Ishikawa (cell line): ENCODE results near the gene TCFL5.

Experiments
- CEBPB ChIP-seq: IDR thresholded peaks from 2 replicates; pipeline ENCODE4 v1.6.1; 2012
- CREB1 ChIP-seq: IDR thresholded peaks from 2 replicates; pipeline ENCODE4 v1.6.1; 2012; ENCODE audit warnings: low read depth
- EGR1 ChIP-seq: IDR thresholded peaks from 2 replicates; pipeline ENCODE4 v1.6.1; 2012
- EP300 ChIP-seq: IDR thresholded peaks from 2 replicates; pipeline ENCODE4 v1.6.1; 2012; ENCODE audit warnings: borderline replicate concordance
- FOXM1 ChIP-seq: IDR thresholded peaks from 2 replicates; pipeline ENCODE4 v1.6.1; 2012; ENCODE audit warnings: low read depth, borderline replicate concordance
- NFIC ChIP-seq: IDR thresholded peaks from 2 replicates; pipeline ENCODE4 v1.6.1; 2012
- RAD21 ChIP-seq: IDR thresholded peaks from 2 replicates; pipeline ENCODE4 v1.6.1; 2012; ENCODE audit warnings: low read depth
- TAF1 ChIP-seq: IDR thresholded peaks from 2 replicates; pipeline ENCODE4 v1.6.1; 2012; ENCODE audit warnings: low read depth, mild to moderate bottlenecking
- TCF12 ChIP-seq: IDR thresholded peaks from 2 replicates; pipeline ENCODE4 v1.6.1; 2012; ENCODE audit warnings: low read depth
- TEAD4 ChIP-seq: IDR thresholded peaks from 2 replicates; pipeline ENCODE4 v1.6.1; 2012
- YY1 ChIP-seq: IDR thresholded peaks from 2 replicates; pipeline ENCODE4 v1.6.1; 2012; ENCODE audit warnings: low read depth
- ZBTB7A ChIP-seq: IDR thresholded peaks from 2 replicates; pipeline ENCODE4 v1.6.1; 2012; ENCODE audit warnings: low read depth
- TF ChIP-seq, protein P1 (sequence below): IDR thresholded peaks from 2 replicates; pipeline ENCODE4 v1.6.1; 2012
- TF ChIP-seq, protein P2 (sequence below): IDR thresholded peaks from 2 replicates; pipeline ENCODE4 v1.6.1; 2012; ENCODE audit warnings: low read depth, mild to moderate bottlenecking
- TF ChIP-seq, protein P3 (sequence below): IDR thresholded peaks from 2 replicates; pipeline ENCODE4 v1.6.1; 2012

TCFL5 gene

DNA sequence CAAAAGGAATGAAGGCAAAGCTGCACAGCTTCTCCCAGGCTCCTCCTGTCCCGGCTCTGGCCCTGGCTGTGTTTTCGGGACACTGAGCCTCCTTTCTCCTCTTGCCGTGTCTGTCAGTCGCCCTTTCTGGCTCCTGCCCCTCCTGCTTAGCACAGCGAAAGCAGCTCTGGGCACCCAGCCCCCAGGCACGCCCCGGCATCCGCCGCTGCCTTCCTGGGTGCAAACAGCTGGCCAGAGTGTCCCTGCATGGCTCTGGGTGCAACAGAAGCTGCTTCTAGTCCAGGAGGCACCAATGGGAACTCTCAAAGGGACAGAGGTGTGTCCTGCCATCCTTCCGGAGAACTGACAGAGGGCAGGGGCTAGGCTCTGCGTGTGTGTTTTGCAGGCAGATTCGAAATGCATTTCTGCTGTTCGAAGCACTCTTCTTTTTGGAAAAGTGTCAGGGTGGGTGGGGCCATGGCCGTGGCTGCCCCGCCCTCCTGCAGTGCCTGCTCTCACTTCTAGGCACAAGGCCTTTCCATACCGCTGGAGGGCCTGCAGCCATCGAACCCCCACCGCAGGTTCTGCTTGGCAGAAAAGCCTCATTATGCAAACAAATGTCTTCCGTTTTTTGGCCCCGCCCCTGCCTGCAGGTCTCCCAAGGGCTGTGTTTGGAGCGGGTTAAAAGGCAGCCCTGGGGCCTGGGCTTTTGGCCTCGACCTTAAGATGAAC, 29.3 kb downstream of the TCFL5 start:
- TF ChIP-seq CEBPB (no peak), EP300 (no peak), YY1 (no peak)
- TF ChIP-seq, protein P1, sequence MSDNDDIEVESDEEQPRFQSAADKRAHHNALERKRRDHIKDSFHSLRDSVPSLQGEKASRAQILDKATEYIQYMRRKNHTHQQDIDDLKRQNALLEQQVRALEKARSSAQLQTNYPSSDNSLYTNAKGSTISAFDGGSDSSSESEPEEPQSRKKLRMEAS, result no peak

DNA sequence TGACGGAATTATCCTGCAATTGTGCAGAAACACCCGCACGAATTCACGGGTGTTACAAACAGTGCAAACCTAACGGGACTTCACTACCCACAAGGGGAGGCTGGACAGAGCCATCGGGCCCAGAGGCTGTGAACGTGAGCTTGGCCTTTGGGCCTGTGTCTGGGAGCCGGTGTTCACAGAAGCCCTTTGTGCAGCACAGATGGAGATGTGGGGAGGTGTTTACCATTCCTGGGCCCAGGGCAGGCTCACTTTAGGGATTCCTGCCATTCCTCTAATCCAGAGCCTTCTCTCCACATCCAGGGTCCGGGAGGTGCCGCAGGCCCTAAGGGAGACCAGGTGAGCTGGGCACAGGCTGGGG, 29.8 kb downstream of the TCFL5 start:
- TF ChIP-seq, protein P2, sequence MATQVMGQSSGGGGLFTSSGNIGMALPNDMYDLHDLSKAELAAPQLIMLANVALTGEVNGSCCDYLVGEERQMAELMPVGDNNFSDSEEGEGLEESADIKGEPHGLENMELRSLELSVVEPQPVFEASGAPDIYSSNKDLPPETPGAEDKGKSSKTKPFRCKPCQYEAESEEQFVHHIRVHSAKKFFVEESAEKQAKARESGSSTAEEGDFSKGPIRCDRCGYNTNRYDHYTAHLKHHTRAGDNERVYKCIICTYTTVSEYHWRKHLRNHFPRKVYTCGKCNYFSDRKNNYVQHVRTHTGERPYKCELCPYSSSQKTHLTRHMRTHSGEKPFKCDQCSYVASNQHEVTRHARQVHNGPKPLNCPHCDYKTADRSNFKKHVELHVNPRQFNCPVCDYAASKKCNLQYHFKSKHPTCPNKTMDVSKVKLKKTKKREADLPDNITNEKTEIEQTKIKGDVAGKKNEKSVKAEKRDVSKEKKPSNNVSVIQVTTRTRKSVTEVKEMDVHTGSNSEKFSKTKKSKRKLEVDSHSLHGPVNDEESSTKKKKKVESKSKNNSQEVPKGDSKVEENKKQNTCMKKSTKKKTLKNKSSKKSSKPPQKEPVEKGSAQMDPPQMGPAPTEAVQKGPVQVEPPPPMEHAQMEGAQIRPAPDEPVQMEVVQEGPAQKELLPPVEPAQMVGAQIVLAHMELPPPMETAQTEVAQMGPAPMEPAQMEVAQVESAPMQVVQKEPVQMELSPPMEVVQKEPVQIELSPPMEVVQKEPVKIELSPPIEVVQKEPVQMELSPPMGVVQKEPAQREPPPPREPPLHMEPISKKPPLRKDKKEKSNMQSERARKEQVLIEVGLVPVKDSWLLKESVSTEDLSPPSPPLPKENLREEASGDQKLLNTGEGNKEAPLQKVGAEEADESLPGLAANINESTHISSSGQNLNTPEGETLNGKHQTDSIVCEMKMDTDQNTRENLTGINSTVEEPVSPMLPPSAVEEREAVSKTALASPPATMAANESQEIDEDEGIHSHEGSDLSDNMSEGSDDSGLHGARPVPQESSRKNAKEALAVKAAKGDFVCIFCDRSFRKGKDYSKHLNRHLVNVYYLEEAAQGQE, result no peak
- TF ChIP-seq TEAD4, result no peak
- no peak for TF ChIP-seq CREB1
- TF ChIP-seq ZBTB7A, result no peak
- TF ChIP-seq, protein P3, sequence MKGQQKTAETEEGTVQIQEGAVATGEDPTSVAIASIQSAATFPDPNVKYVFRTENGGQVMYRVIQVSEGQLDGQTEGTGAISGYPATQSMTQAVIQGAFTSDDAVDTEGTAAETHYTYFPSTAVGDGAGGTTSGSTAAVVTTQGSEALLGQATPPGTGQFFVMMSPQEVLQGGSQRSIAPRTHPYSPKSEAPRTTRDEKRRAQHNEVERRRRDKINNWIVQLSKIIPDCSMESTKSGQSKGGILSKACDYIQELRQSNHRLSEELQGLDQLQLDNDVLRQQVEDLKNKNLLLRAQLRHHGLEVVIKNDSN, result no peak
- TF ChIP-seq FOXM1, result no peak
- TF ChIP-seq EGR1, result no peak

DNA sequence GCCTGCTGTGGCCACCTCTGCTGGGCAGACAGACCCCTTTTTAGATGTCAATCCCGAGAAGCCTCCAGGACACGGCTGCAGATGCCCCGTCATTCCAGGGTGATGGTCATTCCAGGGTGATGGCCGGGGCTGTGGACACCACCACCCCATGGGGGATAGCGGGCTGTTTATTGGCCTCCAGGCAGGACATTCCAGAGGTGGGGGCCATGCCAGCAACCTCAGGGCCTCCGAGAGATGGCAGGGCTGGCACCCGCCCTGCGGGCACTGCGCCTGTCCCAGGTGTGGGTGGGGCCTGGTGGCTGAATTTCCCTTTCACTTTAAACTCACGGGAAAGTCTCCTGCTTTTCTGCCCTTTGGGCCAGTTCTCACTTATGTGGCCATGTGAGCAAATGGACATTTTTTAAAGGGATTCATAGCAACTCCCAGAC, 30.2 kb downstream of the TCFL5 start:
- TF ChIP-seq RAD21, result no peak

DNA sequence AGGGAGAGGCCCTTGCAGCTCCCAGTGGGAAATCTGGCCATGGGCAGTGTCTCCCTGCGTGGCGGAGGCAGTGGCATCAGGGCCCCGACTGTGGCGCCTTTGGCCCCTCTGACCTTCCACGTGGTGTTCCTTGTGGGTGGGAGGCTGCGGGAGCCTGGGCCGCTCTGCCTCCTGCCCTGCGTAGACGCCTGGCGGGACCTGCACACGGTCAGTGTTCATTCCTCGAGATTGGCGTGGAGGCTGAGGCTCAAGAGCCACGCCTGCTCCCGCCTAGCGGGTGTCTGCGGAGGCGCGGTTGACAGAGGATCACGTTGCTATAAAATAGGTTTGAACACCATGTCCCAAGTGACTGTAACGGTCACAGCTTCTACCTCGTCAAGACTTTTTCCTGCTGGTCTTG, 30.8 kb downstream of the TCFL5 start:
- TF ChIP-seq TEAD4 (no peak), ZBTB7A (no peak), CREB1 (no peak)

DNA sequence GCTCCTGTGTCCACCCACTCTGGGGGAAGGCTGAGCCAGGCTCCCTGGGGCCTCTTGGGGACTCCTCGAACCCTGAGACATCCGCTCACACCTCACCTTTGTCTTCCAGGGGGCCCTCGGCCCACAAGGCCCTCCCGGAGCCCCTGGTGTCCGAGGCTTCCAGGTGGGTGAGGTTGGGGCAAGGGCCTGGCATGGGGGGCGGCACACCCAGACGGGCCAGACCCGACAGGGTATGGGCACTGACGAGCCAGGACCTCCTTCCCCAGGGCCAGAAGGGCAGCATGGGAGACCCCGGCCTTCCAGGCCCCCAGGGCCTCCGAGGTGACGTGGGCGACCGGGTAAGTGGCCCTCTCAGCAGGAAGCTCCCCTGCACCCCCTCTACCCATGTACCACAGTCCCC, 31.4 kb downstream of the TCFL5 start:
- TF ChIP-seq TCF12 (no peak), FOXM1 (no peak), TEAD4 (no peak), RAD21 (no peak)
- TF ChIP-seq, protein P3, result no peak

DNA sequence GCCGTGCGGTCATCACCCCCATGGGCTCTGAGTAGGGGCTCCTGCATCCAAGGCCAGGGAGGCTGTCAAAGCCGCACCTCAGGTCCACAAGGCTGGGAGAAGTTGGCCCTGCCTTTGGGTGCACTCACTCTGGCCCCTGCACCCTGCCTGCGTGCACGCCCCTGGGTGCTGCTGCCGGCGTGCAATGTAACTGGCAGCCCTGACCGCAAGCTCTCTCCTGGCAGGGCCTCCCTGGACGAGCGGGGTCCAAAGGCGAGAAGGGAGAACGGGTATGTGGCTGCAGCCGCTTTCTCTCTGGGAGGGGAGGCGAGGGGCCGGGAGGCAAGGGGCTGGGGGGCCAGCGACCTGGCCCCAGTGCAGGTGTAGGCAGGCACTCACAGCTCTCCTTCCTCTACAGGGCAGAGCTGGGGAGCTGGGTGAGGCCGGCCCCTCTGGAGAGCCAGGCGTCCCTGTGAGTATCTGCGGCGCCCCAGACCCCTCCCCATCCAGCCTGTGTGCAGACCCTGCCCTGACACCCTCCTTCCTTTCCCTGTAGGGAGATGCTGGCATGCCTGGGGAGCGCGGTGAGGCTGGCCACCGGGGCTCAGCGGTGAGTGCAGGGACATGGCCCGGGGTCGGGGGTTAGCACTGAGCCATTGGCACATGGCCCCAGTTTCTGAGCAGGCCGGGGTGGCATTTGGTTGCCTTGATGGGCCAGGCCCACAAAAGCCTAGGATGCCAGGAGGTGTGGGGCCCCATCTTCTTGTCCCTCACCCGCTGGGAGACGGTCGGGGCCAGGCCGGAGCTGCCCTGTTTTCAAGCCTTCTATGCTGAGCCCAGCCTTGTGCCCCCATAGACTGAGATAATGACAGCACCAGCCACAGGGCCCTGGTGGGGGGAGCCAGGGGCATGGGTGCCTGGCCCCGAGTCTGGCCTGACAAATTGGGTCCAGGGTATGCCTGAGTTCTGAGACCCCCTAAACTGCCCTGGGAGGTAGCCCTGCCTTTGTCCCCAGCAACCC, 32.1 kb downstream of the TCFL5 start:
- TF ChIP-seq, protein P3, result no peak
- TF ChIP-seq CREB1 (no peak), NFIC (no peak), EGR1 (no peak), TCF12 (no peak), ZBTB7A (no peak), RAD21 (no peak), FOXM1 (no peak), TEAD4 (no peak), TAF1 (no peak), EP300 (no peak), CEBPB (no peak), YY1 (no peak)
- TF ChIP-seq, protein P1, result no peak
- TF ChIP-seq, protein P2, result no peak
